Activated naive CD4-positive, alpha-beta T cell treated with Interleukin-2 at 50 U/mL for 16 hours (primary cell): ENCODE results near the gene C19orf33.
"Not testable (repeated sequence)": the region's sequence is repeated elsewhere in the genome, so short reads cannot be mapped to it uniquely, and the experiment has no call there.

Experiments
- DNase-seq: peaks from one replicate; pipeline ENCODE4 v3.0.0-alpha.2; 2020

The C19orf33 gene

DNA sequence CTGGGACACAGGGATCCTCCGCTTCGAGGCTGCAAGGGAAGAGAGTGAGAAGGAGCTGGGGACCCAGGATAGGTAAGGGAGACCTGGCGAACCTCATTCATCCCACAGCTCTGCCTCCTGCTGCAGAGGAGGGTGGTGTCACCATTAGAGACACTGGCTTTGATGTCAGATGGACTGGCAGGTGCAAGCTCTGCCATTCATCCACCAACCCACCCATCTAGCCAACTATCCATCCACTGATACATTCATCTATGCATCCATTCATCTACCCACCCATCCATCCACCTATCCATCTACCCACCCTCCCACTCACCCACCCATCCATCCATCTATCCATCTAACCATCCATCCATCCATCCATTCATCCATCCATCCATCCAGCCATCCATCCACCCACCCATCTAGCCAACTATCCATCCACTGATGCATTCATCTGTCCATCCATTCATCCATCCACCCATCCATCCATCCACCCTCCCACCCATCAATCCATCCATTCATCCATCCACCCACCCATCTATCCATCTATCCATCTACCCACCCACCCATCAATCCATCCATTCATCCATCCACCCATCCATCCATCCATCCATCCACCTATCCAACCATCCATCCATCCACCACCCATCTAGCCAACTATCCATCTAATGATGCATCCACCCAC, 5.7 kb downstream of the C19orf33 start:
- DNase-seq, result no peak

DNA sequence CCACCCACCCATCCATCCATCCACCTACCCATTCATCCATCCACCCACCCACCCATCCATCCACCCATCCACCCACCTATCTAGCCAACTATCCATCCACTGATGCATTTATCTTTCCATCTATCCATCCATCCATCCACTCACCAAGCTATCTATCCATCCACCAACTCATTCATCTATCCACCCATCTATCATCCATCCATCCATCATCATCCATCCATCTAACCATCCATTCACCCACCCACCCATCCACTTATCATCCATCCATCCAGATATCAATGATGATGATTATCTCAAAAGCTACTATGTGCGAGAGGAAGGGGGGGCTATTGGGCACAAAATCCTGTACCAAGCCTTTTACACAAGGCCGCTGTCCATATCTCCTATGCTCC, 6.2 kb downstream of the C19orf33 start:
- no peak for DNase-seq

DNA sequence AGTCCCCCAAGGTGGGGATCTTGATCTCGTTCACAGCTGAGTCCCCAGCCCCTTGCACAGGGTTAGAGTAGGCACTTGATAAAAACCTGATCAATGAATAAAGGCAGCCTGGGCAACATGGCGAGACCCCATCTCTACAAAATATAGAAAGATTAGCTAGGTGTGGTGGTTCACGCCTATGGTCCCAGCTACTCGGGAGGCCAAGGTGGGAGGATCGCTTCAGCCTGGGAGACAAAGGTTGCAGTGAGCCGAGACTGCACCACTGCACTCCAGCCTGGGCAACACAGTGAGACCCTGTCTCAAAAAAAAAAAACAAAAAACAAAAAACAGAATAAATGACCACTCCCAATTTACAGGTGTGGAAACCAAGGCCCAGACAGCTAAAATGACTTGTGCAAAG, 6.9 kb downstream of the C19orf33 start:
- no peak for DNase-seq

DNA sequence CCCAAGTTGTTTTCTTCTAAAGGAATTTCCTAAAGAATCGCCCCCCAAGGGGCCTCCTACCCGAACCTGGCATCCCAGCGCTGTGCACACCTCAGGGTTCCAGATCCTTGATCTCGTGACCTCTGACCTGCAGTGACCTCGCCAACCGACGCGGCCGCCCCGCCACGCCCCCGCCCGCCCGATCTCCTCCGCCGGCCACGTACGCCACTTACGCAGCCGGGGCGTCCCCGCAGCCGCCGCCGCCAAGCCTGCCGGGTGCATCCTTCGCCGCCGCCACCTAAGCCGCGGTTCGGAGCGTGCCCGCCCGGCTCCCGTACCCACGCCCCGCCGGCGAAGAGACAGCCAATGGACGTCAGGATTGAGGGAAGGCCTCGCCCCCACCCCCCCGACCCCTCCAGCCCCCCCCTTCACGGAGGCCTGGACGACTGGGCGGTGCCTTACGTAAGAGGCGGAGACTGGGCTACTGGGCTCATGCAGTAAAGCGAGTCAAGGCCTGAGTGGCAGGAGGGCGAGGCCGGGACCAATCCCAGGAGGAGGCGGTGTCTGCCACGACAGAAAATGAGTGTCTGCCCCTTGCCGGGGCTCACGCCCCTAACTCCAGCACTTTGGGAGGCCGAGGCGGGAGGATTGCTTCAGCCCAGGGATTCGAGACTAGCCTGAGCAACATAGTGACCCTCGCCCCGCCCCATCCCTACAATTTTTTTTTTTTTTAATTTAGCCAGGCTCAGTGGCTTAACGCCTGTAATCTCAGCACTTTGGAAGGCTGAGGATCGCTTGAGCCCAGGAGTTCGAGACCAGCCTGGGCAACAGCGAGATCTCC, 11.8 kb downstream of the C19orf33 start, which contains the start of gene YIF1B:
Gene YIF1B (minus strand): TSS at position 291 of the 820 bp plus-strand sequence. CDS start 30 bp downstream, at position 261.
- peak; percentile 97 for DNase-seq

DNA sequence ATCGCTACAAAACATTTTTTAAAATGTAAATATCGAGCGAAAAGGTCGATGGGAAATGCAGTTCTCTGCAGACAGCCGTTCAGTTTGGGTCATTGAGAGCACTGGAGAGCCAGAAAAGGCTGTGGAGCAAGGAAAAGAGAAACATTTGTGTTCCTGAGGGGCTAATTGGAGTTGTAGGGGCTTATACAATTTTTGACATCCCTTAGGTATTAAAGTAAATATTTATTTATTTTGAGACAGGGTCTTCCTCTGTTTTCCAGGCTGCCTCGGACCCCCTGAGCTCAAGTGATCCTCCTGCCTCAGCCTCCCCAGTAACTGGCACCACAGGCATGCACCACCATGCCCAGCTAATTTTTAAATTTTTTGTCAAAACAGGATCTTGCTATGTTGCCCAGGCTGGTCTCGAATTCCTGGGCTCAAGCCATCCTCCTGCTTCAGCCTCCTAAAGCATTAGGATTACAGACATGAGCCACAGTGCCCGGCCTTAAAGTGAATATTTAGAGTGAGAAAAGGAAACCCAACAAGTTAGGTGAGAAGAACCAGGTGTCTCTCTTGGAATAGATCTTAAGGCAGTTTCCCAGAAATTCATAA, 12.5 kb downstream of the C19orf33 start:
- no peak for DNase-seq

DNA sequence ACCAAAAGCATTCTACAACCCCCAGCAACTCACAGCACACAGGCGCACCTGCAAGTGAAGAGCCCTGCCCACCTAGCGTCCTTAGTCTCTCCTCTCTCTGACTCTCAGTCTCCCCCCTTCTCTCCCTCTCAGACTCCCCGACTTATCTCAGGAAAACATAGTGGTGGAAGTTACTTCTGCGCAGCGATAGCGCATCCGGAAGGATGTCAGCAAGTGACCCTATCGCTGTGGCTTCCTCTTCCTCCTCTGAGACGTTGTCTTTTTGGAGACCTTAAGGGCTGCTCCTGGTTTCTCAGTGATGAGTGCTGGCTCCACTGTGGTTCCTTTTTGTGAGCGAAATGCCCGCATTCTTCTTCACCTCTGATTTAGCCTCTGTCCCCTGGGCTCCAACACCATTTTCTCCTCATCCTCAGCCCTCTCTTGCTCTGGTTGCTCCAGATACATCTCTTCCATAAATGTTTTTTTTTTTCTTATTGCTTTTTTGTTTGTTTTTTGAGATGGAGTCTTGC, 13.1 kb downstream of the C19orf33 start:
- DNase-seq, result peak; percentile 15

DNA sequence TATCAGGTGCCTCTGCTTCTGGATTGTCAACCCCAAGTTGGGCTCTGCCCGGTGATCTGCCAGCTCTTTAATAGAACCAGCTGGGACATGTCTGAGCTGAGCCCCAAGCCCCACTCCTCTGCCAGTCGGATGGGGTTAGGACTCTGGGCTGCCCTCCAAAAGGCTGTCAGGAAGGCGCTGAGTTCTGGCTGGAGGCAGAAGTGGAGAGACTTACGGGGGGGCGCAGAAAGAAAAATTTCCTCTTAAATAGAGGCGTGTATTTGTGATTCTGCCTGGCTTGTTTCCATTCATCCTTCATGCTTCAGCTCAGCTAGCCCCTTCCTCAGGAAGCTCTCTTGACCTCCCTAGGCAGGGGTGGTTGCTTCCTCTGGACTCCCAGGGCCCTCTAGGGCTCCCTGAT, 14.6 kb downstream of the C19orf33 start:
- DNase-seq, result no peak

DNA sequence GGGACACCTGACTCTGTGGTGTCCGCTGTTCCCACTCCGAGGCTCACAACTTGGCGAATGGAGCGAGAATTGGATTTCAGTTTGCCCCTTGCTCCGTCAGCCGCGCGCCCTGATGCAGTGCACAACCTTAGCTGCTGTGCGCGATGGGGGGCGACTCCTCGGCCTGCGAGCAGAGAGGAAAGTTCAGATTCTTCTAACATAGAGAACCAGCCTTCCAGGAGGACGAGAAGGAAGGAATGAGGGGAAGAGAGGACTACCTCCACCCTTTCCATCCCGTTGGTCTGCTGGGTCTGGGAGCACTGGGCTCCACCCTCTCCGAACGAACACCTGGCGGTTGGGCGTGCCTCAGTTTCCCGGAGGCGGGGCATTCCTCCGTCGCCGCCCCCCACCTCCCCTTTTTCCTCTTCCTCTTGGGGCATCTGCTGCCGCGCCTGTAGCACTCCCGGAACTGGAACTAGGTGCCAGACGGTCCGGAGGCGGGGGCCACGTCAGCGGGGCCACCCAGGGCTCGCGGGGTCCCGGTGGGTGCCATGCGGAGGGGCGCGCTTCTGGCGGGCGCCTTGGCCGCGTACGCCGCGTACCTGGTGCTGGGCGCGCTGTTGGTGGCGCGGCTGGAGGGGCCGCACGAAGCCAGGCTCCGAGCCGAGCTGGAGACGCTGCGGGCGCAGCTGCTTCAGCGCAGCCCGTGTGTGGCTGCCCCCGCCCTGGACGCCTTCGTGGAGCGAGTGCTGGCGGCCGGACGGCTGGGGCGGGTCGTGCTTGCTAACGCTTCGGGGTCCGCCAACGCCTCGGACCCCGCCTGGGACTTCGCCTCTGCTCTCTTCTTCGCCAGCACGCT, 15.6 kb downstream of the C19orf33 start, which contains the start of gene KCNK6:
Gene KCNK6 (plus strand): TSS at position 425 of the 838 bp plus-strand sequence. CDS start 106 bp downstream, at position 531.
- peak; percentile 59 for DNase-seq

DNA sequence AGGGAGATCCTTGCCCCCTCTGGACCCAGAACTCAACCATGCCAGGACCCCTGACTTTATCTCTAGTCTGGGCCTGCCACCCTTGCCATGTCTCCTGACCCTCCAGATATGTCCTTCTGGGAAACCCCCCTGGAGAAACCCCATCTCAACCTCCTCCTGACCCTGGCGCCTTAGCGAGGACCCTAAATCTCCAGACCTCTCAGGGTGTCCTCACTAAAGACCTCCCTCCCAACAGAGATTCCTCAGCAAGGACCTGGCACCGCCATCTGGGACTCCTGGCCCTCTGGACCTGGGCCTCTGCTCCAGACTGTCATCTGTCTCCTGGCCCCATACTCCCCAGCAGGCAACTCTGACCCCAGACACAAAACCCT, 16.9 kb downstream of the C19orf33 start:
- no peak for DNase-seq

DNA sequence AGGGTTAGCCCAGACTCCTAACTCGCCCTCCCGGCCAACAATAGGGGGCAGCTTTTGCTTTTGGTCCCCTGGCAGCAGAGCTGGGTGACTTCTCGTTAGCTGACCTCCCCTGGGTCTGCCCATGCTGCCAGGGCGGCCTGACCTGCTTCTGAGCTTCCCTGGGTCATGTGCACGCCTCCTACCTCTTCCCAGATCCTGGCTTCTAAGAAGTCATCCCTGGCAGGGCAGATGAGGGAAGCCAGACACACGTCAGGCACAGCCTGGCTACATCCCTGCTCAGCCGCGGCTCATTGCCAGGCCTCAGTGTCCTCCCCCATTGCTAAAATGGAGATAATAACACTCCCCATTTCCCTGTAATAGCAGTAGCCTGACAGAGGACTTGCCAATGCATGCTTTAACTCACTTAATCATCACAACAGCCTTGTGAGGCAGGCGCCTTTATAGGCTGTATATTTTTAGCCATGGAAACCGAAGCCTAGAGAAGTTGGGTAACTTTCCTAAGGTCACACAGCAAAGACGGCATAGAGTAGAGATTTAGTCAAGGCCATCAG, 17.7 kb downstream of the C19orf33 start:
- DNase-seq, result no peak

DNA sequence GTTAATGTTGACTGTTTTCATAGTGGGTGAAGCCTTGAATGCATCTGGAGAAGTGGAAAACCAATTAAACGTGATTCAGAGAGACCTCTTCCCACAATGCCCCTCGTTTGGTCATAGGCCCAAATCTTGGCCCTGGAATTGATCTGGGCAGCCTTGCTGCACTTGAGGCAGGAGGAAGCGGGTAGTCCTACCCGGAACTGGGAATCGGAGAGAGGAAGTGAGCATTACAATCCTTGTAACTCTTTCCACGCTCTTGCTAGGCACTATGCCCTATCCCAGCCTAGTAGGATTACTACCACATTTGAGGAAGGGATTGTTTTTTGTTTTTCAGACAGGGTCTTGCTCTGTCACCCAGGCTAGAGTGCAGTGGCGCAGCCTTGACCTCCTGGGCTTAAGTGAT, 19.2 kb downstream of the C19orf33 start:
- no peak for DNase-seq

DNA sequence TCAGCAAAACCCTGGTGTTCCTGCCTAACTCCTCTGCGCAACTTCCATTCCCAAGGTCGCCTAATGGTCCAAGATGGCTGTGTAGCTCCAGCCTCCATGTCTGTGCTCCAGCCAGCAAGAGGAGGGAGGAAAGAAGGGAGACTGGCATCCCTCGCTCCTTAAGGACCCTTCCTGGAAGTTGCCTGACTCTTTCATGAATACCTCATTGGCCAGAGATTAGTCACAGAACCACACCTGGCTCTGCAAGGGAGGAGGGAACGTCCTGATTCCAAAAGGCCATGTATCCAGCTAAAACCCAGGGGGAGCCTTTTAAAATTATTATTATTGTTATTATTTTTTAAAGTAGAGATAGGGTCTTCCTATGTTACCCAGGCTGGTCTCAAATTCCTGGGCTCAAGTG, 20.4 kb downstream of the C19orf33 start:
- no peak for DNase-seq

DNA sequence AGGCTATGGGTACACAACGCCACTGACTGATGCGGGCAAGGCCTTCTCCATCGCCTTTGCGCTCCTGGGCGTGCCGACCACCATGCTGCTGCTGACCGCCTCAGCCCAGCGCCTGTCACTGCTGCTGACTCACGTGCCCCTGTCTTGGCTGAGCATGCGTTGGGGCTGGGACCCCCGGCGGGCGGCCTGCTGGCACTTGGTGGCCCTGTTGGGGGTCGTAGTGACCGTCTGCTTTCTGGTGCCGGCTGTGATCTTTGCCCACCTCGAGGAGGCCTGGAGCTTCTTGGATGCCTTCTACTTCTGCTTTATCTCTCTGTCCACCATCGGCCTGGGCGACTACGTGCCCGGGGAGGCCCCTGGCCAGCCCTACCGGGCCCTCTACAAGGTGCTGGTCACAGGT, 22.5 kb downstream of the C19orf33 start:
- DNase-seq, result no peak

DNA sequence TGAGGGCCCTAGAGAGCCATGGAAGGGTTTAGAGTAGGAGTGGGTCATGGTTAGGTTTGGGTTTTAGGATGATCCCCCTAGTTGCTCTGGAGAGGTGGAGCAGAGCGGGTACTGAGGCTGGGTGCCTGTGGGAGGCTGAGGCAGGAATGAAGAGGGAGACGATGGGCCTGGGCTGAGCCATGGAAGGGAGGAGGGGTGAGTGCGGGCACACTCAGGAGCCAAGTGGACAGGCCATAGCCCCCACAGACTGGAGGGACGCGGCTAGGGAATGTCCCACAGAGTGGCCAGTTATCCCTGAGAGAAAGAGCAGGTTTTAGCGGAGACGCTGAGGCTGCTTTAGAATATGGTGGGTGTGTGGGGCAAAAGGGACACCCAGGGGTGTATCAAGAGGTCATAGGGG, 25.6 kb downstream of the C19orf33 start:
- no peak for DNase-seq

DNA sequence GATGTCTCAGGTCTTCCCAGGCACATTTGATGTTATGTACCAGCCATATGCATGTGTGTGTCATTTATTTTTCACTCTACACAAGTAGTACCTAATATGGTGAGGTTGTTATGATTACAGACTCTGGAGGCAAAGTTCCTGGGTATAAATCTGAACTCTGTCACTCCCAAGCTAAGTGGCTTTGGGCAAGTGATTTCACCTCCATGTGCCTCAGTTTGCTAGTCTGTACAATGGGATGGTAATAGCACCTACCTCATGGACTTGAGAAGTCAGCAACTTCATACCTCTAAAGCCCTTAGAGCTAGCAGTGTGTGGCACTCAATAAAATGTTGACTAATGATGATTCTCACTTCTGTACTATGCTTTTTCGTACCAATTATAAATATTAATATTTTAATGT, 27.7 kb downstream of the C19orf33 start:
- DNase-seq, result no peak

DNA sequence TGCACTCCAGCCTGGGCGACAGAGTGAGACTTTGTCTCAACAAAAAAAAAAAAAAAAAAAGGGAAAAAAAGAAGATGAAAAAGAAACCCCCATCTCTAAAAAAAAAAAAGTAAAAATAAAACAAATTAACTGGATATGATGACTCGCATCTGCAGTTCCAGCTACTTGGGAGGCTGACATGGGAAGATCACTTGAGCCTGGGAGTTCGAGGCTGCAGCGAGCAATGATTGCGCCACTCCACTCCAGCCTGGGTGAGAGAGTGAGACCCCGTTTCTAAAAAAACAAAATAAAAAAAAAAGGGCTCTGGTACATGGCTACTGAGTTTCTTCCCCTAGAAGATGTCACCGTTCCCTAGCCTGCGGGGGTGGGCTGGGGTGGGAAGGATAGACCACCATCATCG, 29.2 kb downstream of the C19orf33 start:
- no peak for DNase-seq

DNA sequence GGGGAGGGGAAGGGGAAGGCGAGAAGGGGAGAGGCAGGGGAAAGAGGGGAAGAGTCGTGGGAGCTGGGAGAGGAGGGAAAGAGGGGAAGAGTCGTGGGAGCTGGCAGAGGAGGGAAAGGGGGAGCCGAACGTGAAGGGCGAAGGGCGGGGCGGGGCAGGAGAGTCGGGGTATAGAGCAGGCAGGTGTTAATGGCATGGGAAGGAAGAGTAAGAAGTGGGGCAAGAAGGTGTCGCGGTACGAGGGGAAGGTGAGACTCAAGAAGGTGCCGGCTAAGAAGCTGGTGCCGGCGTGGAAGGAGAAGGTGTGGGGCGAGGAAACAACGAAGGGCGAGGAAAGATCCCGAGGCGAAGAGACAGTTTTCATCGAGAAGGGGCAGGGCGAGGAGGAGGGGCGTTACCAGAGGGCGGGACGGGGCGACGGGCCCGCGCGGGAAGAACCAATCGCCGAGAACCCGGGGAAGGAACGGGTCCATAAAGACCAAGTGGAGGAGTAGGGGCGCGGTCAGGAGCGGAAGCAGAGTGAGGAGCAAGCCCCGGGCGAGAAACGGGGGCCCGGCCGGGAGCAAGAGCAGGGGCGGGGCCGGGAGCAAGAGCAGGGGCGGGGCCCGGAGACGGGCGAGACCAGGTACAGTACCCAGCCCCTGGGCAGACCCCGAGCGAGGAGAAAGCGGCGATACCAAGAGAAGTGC, 32.0 kb downstream of the C19orf33 start:
- peak; percentile 96 for DNase-seq

DNA sequence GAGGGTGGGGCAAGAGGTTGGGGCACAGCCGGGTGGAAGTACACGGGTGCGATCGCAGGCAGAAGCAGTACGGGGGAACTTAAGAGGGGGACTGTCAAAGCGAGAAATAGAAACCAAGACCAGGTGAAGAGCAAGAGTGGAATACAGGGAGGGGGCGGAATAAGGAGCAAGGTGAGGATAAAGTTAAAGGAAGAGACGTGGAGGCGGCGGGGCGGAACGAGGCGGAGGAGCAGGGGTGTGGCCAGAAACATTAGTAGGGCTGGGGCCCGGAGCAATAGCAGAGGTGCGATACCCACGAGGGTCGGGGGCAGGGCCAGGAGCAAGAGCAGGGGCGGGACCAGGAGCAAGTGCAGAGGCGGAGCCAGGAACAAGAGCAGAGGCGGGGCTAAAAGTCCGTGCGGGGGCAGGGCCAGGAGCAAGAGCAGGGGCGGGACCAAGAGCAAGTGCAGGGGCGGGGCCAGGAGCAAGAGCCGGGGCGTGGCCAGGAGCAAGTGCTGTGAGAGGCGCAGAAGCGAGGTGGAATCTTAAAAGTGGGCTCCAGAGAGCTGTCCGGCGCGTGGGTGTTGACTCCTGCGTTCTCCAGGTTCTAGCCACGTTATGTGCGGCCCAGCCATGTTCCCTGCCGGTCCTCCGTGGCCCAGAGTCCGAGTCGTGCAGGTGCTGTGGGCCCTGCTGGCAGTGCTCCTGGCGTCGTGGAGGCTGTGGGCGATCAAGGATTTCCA, 32.7 kb downstream of the C19orf33 start:
- DNase-seq, result peak; percentile 95

DNA sequence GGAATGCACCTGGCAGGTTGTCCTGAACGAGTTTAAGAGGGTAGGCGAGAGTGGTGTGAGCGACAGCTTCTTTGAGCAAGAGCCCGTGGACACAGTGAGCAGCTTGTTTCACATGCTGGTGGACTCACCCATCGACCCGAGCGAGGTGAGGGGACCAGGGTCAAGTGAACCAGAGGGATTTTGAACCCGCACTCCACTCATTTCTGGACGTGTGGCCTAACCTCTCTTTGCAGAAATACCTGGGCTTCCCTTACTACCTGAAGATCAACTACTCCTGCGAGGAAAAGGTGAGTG, 33.3 kb downstream of the C19orf33 start:
- DNase-seq, result no peak

DNA sequence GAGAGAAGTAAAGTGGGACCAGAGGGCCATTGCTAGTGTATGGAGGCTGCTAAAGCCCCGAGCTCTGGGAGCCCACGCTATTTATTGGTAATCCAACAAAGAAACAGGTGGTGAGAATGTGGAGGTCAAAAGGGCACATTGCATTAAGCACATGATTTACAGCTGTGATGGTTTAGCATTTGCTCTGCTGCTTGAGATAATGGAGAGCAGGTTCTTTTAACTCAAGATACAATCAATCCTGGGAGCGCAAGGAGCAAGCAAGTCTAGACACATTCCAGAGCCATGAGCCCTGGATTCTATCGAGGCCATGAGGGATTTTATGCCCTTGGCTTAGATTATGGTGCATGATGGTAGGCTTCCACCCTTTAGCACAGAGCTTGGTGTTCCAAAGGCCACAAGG, 35.0 kb downstream of the C19orf33 start:
- not testable (repeated sequence) for DNase-seq

DNA sequence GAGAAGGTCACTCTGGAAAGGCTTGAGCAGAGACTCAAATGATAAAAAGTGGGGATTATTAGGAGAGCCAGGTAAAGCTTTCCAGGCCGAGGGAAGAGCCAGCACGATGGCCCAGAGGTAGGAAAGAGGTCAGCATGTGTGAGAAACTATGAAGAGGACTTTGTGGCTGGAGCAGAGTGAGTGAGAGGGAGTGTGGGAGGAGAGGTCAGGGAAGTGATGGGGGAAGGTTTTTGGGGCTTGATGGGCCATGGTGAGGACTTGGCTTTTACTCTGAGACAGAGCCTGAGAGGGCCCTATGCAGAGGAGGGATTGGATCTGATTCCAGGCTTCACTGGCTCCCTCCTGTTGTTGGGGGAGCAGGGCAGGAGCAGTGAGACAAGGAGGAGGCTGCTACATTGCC, 36.9 kb downstream of the C19orf33 start:
- DNase-seq, result no peak
